Measurements from ENCODE around the gene CELSR3. TPM values are rescaled to one million over a fixed set of nuclear protein-coding genes. Genes with fewer than 3 reads are reported as not detected.

CELSR3 gene
- total RNA-seq, 1 experiment from 2014 or later = 35.4 TPM

DNA sequence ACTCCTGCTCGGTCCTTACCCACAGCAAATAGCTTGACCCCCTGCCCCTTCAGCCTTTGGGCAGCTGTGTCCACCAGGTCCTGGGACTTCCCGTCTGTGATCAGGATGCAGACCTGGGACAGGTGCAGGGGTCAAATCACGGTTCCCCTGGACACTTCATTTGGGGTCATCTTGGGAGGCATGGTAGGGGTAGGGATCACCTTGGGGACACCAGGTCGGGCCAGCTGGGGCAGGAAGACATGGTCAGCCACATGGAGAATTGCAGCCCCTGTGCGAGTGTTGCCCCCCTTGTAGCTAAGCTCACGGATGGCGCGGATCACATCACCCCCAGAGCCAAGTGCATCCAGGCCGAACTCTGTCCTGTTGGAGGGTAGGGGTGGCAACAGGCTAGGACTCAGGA is 69.3 kb downstream of the CELSR3 start:
- Histone ChIP-seq H3K9me3 (no peaks in the 10 kb centered on the region), H3K4me1 (peaks cover 8% of the 10 kb centered on the region; the same call in 1 of the 2 replicates), H3K27me3 (replicated peaks; ENCODE audit: control insufficient read depth, insufficient read depth, low read length) (no peaks in the 10 kb centered on the region), H3K36me3 (ENCODE audit: control insufficient read depth, insufficient read depth, low read length) (no peaks in the 10 kb centered on the region), H3K4me3 (ENCODE audit: low read depth, low read length) (no peak overlapping the region)
- Mint-ChIP-seq H3K4me1 (ENCODE audit: low read depth, unreplicated experiment) (peaks cover 15% of the 10 kb centered on the region), H3K36me3 (ENCODE audit: insufficient read depth, unreplicated experiment) (peaks cover 11% of the 10 kb centered on the region), H3K9me3 (ENCODE audit: unreplicated experiment) (no peaks in the 10 kb centered on the region), H3K27me3 (ENCODE audit: insufficient read depth, unreplicated experiment) (no peaks in the 10 kb centered on the region), H3K4me3 (ENCODE audit: unreplicated experiment) (no peak overlapping the region), H3K27ac (ENCODE audit: unreplicated experiment) (no peak overlapping the region)
- CTCF ChIA-PET = no interaction called here
- POLR2A ChIA-PET = no interaction called here
- BruUV-seq (replicated peaks) = no TSS peak
- TF ChIP-seq CTCF (IDR thresholded peaks at IDR 0.05; ENCODE audit: insufficient read depth in 1 of 2, low read depth in 1 of 2, low read length in 1 of 2, severe bottlenecking in 1 of 2, unreplicated experiment in 1 of 2) = no peak
- DNase-seq = no peak
- intact Hi-C loops (cut with micrococcal nuclease; ENCODE audit: unreplicated experiment) = no loop called here

- no peaks in the 10 kb centered on the region for H3K9me3 Mint-ChIP-seq (ENCODE audit: unreplicated experiment)
- Histone ChIP-seq H3K9me3 (no peaks in the 10 kb centered on the region), H3K36me3 (ENCODE audit: control insufficient read depth, insufficient read depth, low read length) (no peaks in the 10 kb centered on the region), H3K4me1 (peaks cover 8% of the 10 kb centered on the region; the same call in 1 of the 2 replicates), H3K4me3 (ENCODE audit: low read depth, low read length) (no peak overlapping the region), H3K27me3 (replicated peaks; ENCODE audit: control insufficient read depth, insufficient read depth, low read length) (no peaks in the 10 kb centered on the region)
- DNase-seq = no peak
- H3K27ac Mint-ChIP-seq (ENCODE audit: unreplicated experiment) = no peak overlapping the region
- TF ChIP-seq CTCF (IDR thresholded peaks at IDR 0.05; ENCODE audit: insufficient read depth in 1 of 2, low read depth in 1 of 2, low read length in 1 of 2, severe bottlenecking in 1 of 2, unreplicated experiment in 1 of 2) = no peak
- no peak overlapping the region for H3K4me3 Mint-ChIP-seq (ENCODE audit: unreplicated experiment)
- ChIA-PET POLR2A (no interaction called here), CTCF (no interaction called here)
- BruUV-seq (replicated peaks) = no TSS peak
- peaks cover 11% of the 10 kb centered on the region for H3K36me3 Mint-ChIP-seq (ENCODE audit: insufficient read depth, unreplicated experiment)
- no peaks in the 10 kb centered on the region for H3K27me3 Mint-ChIP-seq (ENCODE audit: insufficient read depth, unreplicated experiment)
- intact Hi-C loops (cut with micrococcal nuclease; ENCODE audit: unreplicated experiment) = no loop called here
- H3K4me1 Mint-ChIP-seq (ENCODE audit: low read depth, unreplicated experiment) = peaks cover 15% of the 10 kb centered on the region
These were observed 70.1 kb downstream of the CELSR3 start for GRCh38 chr3:48592519-48593087.

- DNase-seq = no peak
- Histone ChIP-seq H3K27me3 (replicated peaks; ENCODE audit: control insufficient read depth, insufficient read depth, low read length) (no peaks in the 10 kb centered on the region), H3K36me3 (ENCODE audit: control insufficient read depth, insufficient read depth, low read length) (no peaks in the 10 kb centered on the region), H3K4me1 (peaks cover 8% of the 10 kb centered on the region; the same call in 1 of the 2 replicates), H3K9me3 (no peaks in the 10 kb centered on the region), H3K4me3 (ENCODE audit: low read depth, low read length) (no peak overlapping the region)
- ChIA-PET POLR2A (no interaction called here), CTCF (no interaction called here)
- Mint-ChIP-seq H3K4me1 (ENCODE audit: low read depth, unreplicated experiment) (peaks cover 15% of the 10 kb centered on the region), H3K27me3 (ENCODE audit: insufficient read depth, unreplicated experiment) (no peaks in the 10 kb centered on the region), H3K27ac (ENCODE audit: unreplicated experiment) (no peak overlapping the region), H3K36me3 (ENCODE audit: insufficient read depth, unreplicated experiment) (peaks cover 11% of the 10 kb centered on the region), H3K4me3 (ENCODE audit: unreplicated experiment) (no peak overlapping the region), H3K9me3 (ENCODE audit: unreplicated experiment) (no peaks in the 10 kb centered on the region)
- BruUV-seq (replicated peaks) = no TSS peak
- intact Hi-C loops (cut with micrococcal nuclease; ENCODE audit: unreplicated experiment) = no loop called here
- no peak for TF ChIP-seq CTCF (IDR thresholded peaks at IDR 0.05; ENCODE audit: insufficient read depth in 1 of 2, low read depth in 1 of 2, low read length in 1 of 2, severe bottlenecking in 1 of 2, unreplicated experiment in 1 of 2)
These were observed 70.7 kb downstream of the CELSR3 start for GRCh38 chr3:48591886-48592518.

All from Caco-2 (cell line).